Caco-2 (cell line): Measurements from ENCODE around the gene OAF. TPM values are rescaled to one million over a fixed set of nuclear protein-coding genes. Genes with fewer than 3 reads are reported as not detected.

Source experiments
- BruUV-seq: library from RNA; stranded (reverse); fragments of 400-500 nt; replicated peaks from 2 replicates; lab custom pipeline; 2021; lab: Mats Ljungman, UMichigan
- CTCF ChIA-PET: fragments of 300-600 bp; sonication (Branson Sonifier 250); formaldehyde crosslinking; loops from one replicate; lab custom pipeline; 2022; ENCODE audit warnings: antibody characterized with exemption; lab: Charles Lee
- POLR2A ChIA-PET: fragments of 300-600 bp; sonication (Branson Sonifier 250); formaldehyde crosslinking; loops from one replicate; lab custom pipeline; 2022; ENCODE audit warnings: antibody characterized with exemption; lab: Charles Lee
- DNase-seq, 2 experiments: peaks; one replicate each; pipeline versions ENCODE4 v3.0.0 to v3.0.0-alpha.2; 2020 to 2022
- H3K27me3 ChIP-seq: replicated peaks from 2 replicates; pipeline ENCODE4 v1.6.0; 2011; ENCODE audit warnings: low read length; ENCODE audit not compliant: control insufficient read depth, insufficient read depth
- H3K36me3 ChIP-seq: 2 replicates; pipeline ENCODE4 v1.5.1; 2011; ENCODE audit warnings: low read length; ENCODE audit not compliant: control insufficient read depth, insufficient read depth
- H3K4me1 ChIP-seq: fragments of 250-450 bp; sonication (Bioruptor Pico); 2 replicates; pipeline ENCODE4 v1.5.1; 2020; ENCODE audit warnings: mild to moderate bottlenecking
- H3K4me3 ChIP-seq: 2 replicates; pipeline ENCODE4 v1.5.1; 2011; ENCODE audit warnings: low read depth, mild to moderate bottlenecking, control low read depth, low read length
- H3K9me3 ChIP-seq: fragments of 250-450 bp; sonication (Bioruptor Pico); 2 replicates; pipeline ENCODE4 v1.5.1; 2020; ENCODE audit warnings: mild to moderate bottlenecking, moderate library complexity
- H3K27ac Mint-ChIP-seq: one replicate; pipeline ENCODE4 v1.8.0; 2022; ENCODE audit warnings: mixed read lengths; ENCODE audit not compliant: unreplicated experiment
- H3K27me3 Mint-ChIP-seq: one replicate; pipeline ENCODE4 v1.8.0; 2022; ENCODE audit warnings: mixed read lengths; ENCODE audit not compliant: insufficient read depth, unreplicated experiment
- H3K36me3 Mint-ChIP-seq: one replicate; pipeline ENCODE4 v1.8.0; 2022; ENCODE audit warnings: mild to moderate bottlenecking, mixed read lengths; ENCODE audit not compliant: insufficient read depth, unreplicated experiment
- H3K4me1 Mint-ChIP-seq: one replicate; pipeline ENCODE4 v1.8.0; 2022; ENCODE audit warnings: low read depth, mixed read lengths; ENCODE audit not compliant: unreplicated experiment
- H3K4me3 Mint-ChIP-seq: one replicate; pipeline ENCODE4 v1.8.0; 2022; ENCODE audit warnings: mild to moderate bottlenecking, moderate library complexity, mixed read lengths; ENCODE audit not compliant: unreplicated experiment
- H3K9me3 Mint-ChIP-seq: one replicate; pipeline ENCODE4 v1.8.0; 2022; ENCODE audit warnings: mixed read lengths; ENCODE audit not compliant: unreplicated experiment
- intact Hi-C: fragments of 100-400 bp; cut with micrococcal nuclease; formaldehyde crosslinking; loops from one replicate; pipeline ENCODE4 v1.10.0; 2022; ENCODE audit not compliant: unreplicated experiment
- total RNA-seq: library from RNA; stranded (reverse); gene quantifications from 2 replicates; pipeline ENCODE4 v1.2.3, GENCODE V29; 2022
- TF ChIP-seq, protein P1 (sequence below), 2 experiments: fragments of 200-600 bp in 1 of 2; IDR thresholded peaks; 1 replicate in 1 of 2; 2 replicates in 1 of 2; pipeline versions ENCODE4 v1.5.1 to v1.8.0; 2011 to 2022; ENCODE audit warnings: antibody characterized with exemption in 1 of 2, control low read depth in 1 of 2, inconsistent platforms in 1 of 2, low read depth in 1 of 2, low read length in 1 of 2, mild to moderate bottlenecking in 1 of 2, moderate library complexity in 1 of 2; ENCODE audit not compliant: insufficient read depth in 1 of 2, severe bottlenecking in 1 of 2, unreplicated experiment in 1 of 2

OAF gene
- total RNA-seq, 1 experiment from 2014 or later: 31.3 TPM

GRCh38 chr11:120219938-120220746 lies 9.3 kb downstream of the OAF start:
- H3K27me3 Mint-ChIP-seq: no peaks in the 10 kb centered on the region
- no peaks in the 10 kb centered on the region for H3K27me3 ChIP-seq
- no peaks in the 10 kb centered on the region for H3K9me3 Mint-ChIP-seq
- no peak overlapping the region for H3K4me3 ChIP-seq
- ChIA-PET POLR2A (no interaction called here), CTCF (interaction anchor here (0.6 kb wide), 1 partner anchor 205 kb away, joined by 3 read pairs; no protein-coding TSS in a partner anchor)
- H3K9me3 ChIP-seq: no peaks in the 10 kb centered on the region
- DNase-seq: no peak
- no peak overlapping the region for H3K4me3 Mint-ChIP-seq
- H3K4me1 ChIP-seq: peaks cover 11% of the 10 kb centered on the region
- intact Hi-C loops: no loop called here
- H3K4me1 Mint-ChIP-seq: peaks cover 12% of the 10 kb centered on the region
- H3K36me3 ChIP-seq: no peaks in the 10 kb centered on the region
- TF ChIP-seq, protein P1, sequence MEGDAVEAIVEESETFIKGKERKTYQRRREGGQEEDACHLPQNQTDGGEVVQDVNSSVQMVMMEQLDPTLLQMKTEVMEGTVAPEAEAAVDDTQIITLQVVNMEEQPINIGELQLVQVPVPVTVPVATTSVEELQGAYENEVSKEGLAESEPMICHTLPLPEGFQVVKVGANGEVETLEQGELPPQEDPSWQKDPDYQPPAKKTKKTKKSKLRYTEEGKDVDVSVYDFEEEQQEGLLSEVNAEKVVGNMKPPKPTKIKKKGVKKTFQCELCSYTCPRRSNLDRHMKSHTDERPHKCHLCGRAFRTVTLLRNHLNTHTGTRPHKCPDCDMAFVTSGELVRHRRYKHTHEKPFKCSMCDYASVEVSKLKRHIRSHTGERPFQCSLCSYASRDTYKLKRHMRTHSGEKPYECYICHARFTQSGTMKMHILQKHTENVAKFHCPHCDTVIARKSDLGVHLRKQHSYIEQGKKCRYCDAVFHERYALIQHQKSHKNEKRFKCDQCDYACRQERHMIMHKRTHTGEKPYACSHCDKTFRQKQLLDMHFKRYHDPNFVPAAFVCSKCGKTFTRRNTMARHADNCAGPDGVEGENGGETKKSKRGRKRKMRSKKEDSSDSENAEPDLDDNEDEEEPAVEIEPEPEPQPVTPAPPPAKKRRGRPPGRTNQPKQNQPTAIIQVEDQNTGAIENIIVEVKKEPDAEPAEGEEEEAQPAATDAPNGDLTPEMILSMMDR (IDR thresholded peaks at IDR 0.05; ENCODE audit: insufficient read depth in 1 of 2, low read depth in 1 of 2, low read length in 1 of 2, severe bottlenecking in 1 of 2, unreplicated experiment in 1 of 2): no peak
- no peaks in the 10 kb centered on the region for H3K36me3 Mint-ChIP-seq
- no peak overlapping the region for H3K27ac Mint-ChIP-seq
- BruUV-seq: no TSS peak

DNA sequence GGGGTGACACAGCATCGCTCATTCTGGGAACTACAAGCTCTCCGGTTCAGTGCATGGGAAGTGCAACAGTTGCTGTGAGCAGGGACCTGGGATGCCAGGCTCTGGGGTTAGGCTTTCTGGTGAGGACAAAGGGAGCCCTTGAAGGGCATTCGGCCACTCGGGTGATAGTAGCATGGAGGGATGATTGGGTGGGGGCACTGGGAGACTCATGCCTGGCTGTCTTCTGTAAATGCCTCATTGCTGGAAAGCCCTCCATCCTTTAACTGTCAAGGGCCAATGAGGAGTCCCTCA lies 9.9 kb downstream of the OAF start:
- CTCF ChIA-PET: no interaction called here
- Histone ChIP-seq H3K4me1 (peaks cover 11% of the 10 kb centered on the region), H3K36me3 (no peaks in the 10 kb centered on the region), H3K9me3 (no peaks in the 10 kb centered on the region), H3K4me3 (no peak overlapping the region), H3K27me3 (no peaks in the 10 kb centered on the region)
- H3K36me3 Mint-ChIP-seq: no peaks in the 10 kb centered on the region
- TF ChIP-seq, protein P1 (IDR thresholded peaks at IDR 0.05; ENCODE audit: insufficient read depth in 1 of 2, low read depth in 1 of 2, low read length in 1 of 2, severe bottlenecking in 1 of 2, unreplicated experiment in 1 of 2): no peak
- BruUV-seq: no TSS peak
- no peaks in the 10 kb centered on the region for H3K27me3 Mint-ChIP-seq
- intact Hi-C loops: no loop called here
- H3K4me3 Mint-ChIP-seq: no peak overlapping the region
- H3K27ac Mint-ChIP-seq: peak overlapping the region; percentile 21
- DNase-seq: no peak
- H3K9me3 Mint-ChIP-seq: no peaks in the 10 kb centered on the region
- peaks cover 12% of the 10 kb centered on the region for H3K4me1 Mint-ChIP-seq
- POLR2A ChIA-PET: no interaction called here

DNA sequence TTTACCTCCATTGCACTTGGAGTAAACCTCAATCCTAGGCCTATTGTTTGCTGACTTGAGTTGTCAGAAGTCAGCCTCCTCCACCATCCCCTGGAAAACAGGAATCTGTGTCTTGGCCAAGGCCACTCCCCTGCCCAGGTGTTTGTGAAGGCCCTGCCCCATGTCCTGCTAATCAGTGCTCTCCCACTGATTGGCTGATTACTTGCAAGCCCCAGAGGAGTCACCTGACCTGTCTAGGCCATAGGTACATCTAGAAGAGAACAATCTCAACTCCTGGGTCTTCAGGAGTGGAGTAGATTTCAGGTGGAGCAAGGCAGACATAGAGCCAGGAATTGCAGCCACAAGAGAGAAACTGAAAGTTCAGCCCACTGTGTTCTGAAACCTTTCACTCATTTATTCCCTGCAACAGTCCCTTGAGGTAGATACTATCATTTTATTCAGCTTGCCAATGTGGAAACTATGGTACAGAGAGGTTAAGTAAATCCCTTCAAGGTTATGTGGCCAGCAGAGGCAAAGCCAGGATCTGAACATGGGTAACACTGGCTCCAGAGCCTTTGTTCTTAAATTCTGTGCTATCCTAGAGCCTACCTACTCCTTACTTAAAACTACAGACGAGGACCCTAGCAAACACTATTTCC lies 10.4 kb downstream of the OAF start:
- Histone ChIP-seq H3K27me3 (no peaks in the 10 kb centered on the region), H3K4me1 (peaks cover 11% of the 10 kb centered on the region), H3K36me3 (no peaks in the 10 kb centered on the region), H3K9me3 (no peaks in the 10 kb centered on the region), H3K4me3 (no peak overlapping the region)
- peaks cover 12% of the 10 kb centered on the region for H3K4me1 Mint-ChIP-seq
- H3K36me3 Mint-ChIP-seq: no peaks in the 10 kb centered on the region
- TF ChIP-seq, protein P1 (IDR thresholded peaks at IDR 0.05; ENCODE audit: insufficient read depth in 1 of 2, low read depth in 1 of 2, low read length in 1 of 2, severe bottlenecking in 1 of 2, unreplicated experiment in 1 of 2): no peak
- intact Hi-C loops: no loop called here
- CTCF ChIA-PET: no interaction called here
- peak; percentile 58 to 87 for DNase-seq
- no peak overlapping the region for H3K4me3 Mint-ChIP-seq
- no peaks in the 10 kb centered on the region for H3K9me3 Mint-ChIP-seq
- POLR2A ChIA-PET: no interaction called here
- no peaks in the 10 kb centered on the region for H3K27me3 Mint-ChIP-seq
- H3K27ac Mint-ChIP-seq: peak overlapping the region; percentile 21
- BruUV-seq: no TSS peak
